Stimulated activated CD8-positive, alpha-beta memory T cell treated with anti-CD3 and anti-CD28 coated beads, Interleukin-15, amount 100 ng/mL, for 4 hours (primary cell): ENCODE measurements around the gene SQSTM1.
"Not testable (repeated sequence)": the region's sequence is repeated elsewhere in the genome, so short reads cannot be mapped to it uniquely, and the experiment has no call there.

Source experiments
- DNase-seq, 2 donors: peaks; one replicate each; pipeline ENCODE4 v3.0.0-alpha.2; 2020; ENCODE audit warnings: low read depth in 2 of 2

The SQSTM1 gene

DNA sequence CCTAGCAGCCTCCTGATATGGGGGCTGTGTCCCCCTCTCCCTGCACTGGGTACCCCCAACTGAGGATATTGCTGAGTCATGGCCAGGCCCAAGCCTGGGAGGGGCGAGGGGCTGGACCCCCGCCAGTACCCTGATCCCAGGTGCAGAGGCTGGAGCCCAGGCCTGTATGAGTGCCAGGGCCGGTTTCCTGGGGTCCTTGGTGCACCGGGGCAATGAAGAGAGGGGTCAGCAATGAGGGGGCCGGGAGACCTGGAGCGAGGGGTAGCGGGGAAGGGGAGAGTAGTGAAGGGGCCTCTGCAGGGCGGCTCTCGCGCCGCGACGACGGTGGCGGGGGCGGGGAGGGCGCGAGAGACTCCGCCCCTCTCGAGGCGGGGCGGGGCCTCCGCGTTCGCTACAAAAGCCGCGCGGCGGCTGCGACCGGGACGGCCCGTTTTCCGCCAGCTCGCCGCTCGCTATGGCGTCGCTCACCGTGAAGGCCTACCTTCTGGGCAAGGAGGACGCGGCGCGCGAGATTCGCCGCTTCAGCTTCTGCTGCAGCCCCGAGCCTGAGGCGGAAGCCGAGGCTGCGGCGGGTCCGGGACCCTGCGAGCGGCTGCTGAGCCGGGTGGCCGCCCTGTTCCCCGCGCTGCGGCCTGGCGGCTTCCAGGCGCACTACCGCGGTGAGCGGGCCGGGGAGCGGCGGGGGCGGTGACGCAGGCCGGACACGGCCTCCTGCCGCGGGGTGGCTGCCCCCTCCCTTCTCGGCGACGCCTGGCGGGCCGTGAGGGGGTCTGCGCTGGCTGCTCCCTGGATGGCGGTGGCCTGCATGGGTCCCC lies at the start of gene SQSTM1:
Gene SQSTM1 (plus strand): TSS at position 423 of the 815 bp plus-strand sequence. CDS start 32 bp downstream, at position 455.
- DNase-seq: peak; percentile 50 to 70

DNA sequence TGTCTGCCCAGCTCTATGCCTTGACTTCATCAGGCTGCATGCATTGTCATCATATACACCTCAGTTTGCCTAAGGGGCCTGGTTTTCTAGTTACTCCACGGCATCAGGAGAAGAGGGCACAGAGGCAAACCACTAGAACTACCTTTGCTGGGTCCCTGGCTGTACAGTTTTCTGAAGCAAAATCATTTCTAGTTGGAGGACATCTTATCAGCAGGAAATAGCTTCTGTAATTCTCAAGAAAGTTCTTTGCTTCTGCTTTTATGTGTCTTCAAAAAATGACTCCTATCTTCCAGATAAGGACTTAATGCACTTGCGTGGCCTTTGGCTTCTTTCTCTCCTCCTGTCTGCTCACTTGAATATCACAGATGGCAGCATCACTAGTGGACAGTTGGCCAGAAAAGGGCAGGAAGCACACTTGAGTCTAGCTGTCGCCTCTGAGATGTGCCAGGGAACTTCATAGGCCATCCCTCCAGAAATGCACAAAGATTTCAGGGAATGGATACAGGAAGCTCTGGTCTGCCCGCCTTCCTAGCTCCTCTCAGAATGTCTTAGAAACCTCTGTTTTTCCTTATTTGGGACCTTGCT lies 49.3 kb upstream of the SQSTM1 start:
- DNase-seq: no peak

DNA sequence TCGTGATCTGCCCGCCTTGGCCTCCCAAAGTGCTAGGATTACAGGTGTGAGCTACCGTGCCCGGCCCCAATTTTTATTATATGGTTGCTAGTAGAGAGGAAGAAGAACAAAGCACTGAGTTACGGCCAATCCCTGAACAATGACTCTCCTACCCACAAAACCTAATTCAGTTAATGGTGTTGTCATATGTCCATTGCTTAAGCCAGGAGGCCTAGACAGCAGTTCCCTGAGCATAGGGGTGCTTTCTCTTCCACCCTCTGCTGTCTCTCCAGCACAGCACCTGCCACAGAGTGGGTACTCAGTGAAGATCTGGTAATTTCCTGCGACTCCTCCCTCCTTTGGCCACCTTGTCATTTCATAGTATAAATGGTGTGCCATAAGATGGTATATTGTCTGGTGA lies 48.4 kb upstream of the SQSTM1 start:
- DNase-seq: no peak

DNA sequence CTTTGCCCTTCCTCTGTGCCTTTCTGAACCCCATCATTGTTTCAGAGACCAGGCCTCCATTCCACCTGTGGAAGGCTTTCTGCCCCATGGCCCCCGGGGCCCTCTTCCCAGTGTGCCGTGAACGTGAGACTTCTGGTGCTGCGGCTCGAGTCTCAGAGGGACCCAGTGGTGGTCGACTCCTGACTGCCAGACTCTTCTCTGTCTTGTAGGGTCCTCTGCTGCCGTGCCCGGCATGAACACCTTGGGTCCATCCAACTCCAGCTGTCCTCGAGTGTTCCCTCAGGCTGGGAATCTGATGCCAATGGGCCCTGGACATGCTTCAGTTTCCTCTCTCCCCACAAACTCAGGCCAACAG lies 47.0 kb upstream of the SQSTM1 start:
- no peak for DNase-seq

- DNase-seq: no peak
Measured at GRCh38 chr5:179774442-179774841, 46.3 kb upstream of the SQSTM1 start.

DNA sequence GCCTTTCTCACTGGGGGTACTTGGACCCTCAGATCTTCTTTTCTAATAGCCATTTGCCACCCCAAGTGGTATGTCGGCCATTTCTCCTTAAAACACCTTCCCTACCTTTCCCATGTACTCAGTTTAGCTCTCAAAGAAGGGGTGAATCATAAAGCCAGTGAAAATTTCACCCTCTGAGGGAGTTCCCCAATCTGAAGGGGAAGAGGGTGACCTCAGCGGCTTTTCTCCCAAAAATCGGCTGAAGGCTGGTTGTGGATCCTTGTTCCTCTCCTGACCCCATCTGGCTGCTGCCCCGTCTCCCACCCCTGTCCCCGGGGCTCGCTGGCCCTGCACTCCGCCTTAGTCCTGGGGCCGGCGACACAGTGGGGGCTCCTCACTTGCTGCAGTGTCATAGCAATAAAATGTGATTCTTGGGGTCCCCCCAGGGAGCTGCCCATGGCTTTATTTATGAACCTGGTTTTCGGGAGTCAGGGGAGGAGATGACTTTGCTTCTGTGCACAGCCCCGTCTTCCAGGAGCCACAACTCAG lies 44.2 kb upstream of the SQSTM1 start:
- DNase-seq: no peak

GRCh38 chr5:179777456-179777855 lies 43.2 kb upstream of the SQSTM1 start:
- no peak for DNase-seq

DNA sequence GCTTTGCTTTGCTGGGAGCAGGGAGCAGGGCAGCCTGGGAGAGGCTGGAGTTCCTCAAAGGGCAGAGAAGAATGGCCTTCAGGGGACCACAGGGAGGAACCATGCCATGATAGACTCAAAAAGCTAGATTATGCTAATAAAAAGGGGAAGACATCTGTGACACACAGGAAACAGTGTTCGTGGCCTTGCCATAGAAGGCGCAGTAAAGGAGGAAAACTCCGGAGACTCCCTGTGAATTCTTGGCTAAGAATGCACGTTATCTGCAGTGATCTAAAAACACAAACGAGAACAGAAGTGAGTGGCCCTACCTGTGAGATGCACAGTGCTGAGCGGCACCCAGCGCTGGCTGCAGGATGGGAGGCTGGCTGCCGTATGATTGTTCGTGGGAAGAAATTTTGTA lies 42.8 kb upstream of the SQSTM1 start:
- DNase-seq: no peak

DNA sequence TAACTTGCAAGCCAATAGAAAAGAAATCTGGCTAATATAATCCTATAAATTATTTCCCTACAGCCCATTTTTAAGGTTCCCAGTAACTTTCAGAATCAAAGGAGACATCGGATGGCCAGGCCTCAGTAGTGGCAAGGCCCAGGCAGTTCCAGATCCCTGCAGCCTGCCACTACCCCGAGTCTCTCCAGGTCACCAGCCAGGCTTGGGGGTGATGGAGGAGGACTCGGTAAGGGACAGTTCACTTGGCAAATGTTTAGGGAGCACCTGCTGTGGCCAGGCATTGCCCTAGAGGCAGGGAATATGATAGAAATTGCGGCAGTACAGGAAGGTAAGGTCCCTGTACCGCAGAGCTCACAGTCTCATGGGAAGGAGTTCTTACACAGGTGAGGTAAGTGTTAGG lies 42.1 kb upstream of the SQSTM1 start:
- no peak for DNase-seq

- no peak for DNase-seq
Measured at GRCh38 chr5:179779826-179780225, 40.9 kb upstream of the SQSTM1 start.

GRCh38 chr5:179780362-179780761 lies 40.3 kb upstream of the SQSTM1 start:
- no peak for DNase-seq

- DNase-seq: no peak
Measured at GRCh38 chr5:179781846-179782245, 38.9 kb upstream of the SQSTM1 start.

DNA sequence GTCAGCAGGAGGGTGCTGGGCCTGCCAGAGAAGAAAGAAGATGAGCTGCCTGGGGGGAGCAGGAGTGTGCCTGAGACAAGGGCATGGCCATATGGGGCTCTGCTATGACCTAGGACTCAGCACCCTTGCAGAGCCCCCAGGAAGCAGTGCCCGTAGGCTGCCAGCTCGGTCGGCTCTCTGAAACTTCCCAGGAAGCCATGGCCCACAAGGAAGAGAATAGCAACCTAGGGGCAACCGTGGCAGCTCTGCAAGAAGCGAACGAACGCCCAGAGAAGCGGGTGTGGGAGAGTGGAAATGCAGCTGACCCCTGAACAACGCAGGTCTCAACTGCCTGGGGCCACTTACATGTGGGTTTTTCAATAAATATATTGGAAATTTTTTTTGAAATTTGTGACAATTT lies 37.6 kb upstream of the SQSTM1 start:
- no peak for DNase-seq

DNA sequence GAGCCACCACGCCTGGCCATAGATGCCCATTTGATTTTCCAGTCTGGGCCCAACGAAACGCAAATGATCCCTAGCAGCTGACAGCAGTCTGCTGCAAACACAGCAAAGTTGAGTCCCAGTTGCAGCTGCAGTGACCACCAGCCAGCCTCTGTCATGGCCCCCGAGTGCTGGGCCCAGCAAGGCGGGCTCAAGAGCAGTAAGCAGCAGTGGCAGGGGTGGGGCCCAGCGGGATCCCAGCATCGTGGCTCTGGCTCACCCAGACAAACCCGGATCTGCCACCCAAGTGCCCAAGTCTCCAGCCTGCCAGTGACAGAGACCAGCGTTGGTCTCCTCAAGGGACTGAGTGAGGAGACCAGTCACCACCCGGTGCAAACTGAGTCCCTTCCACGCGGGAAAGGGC lies 33.8 kb upstream of the SQSTM1 start:
- no peak for DNase-seq

DNA sequence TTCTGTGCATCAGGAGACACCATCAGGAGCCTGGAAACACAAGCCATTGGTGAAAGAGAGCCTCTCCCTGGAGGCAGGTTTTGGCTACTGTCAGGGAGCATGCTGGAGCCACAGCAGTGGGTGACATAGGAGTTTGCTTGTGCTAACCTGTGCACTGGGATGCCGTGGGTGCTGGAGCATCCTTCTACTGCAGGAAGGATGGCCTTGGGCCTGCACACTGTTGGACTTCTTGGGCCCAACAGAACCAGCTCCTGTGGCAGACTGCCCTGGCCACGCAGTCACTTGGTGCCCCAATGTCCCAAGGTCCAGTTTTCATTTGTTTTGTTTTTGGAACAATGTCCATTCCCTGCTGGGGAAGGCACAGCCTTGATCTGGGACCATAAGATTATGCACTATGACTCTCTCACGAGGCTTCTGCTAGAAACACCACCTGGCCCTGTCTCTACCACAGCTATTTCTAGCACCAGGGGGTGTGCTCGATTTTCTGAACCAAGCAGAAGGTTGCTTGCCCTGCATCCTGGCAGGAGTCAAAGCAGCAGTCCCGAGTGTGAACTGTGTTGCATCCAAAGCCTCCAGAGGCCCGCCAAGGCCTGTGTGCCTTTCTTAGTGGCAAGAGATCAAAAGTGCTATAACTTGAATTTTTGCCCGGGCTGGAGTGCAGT lies 32.4 kb upstream of the SQSTM1 start:
- DNase-seq: no peak

GRCh38 chr5:179789278-179789677 lies 31.4 kb upstream of the SQSTM1 start:
- not testable (repeated sequence) for DNase-seq

- no peak for DNase-seq
Measured at GRCh38 chr5:179791881-179792611, 28.7 kb upstream of the SQSTM1 start.

DNA sequence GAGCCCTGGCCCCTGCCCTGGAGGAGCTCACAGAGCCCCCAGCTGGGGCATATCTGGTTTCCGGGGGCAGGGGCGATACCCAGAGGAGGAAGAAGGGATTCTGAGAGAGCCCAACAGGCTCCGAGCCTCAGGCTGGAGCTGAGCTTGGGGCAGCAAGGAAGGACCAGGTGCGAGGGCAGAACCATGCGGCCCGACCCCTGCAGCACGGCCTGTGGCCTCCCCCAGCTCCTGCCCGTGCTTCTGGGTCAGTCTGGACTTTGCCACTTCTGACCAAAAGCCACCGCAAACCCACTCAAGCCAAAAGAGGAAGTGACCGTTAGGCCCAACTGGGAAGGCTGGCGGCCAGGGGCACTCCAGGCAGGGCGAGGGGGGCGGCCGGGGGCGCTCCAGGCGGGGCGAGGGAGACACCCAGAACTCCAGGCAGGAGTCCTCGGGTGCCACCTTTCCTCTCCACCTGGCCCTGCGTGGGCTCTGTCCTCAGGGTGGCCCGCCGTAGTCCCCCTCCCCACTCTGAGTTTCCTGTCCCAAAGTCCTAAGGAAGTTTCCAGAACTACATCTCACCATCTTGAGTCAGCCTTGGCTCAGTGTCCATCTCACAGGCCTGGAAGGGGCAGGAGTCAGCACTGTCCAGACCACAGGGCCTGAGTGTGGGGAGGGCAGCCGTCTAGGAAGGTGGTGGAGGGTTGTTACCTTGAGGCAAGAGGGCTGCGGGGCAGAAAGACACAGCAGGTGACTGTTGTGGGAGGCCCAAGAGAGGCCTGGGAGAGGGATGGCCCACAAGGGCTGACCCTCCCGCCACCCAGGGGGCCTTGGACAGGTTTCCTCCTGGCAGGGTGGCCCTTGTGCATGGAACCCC lies 27.9 kb upstream of the SQSTM1 start:
- DNase-seq: no peak

DNA sequence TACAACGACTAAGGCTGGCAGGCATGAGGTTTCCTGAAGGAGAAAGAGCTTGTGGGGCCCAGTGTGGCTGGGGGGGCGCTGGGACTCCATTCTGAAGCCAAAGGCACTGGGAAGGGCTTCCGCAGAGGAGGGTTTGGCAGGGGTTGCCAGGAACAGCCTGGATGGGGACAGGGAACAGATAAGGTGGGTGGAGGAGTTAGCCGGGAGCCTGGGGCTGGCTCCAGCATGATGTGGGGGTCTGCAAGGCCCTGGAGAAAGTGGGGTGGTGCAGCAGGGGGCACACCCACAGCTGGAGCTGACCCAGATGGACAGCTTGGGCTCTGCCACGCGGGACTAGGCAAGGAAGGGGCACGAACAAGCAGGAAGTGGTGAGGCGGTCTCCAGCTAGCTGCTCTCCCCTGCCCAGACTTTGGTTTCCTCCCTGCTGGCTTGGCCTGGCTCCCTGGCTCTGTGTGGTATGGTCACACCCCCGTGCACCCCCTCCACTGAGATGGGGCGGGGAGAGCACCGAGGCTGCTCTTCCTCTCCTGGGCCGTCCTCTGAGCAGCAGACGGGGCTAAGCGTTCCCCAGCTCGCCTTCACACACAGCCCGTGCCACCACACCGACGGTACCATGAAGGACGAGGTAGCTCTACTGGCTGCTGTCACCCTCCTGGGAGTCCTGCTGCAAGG lies 27.1 kb upstream of the SQSTM1 start, which contains the start of gene LTC4S:
Gene LTC4S (plus strand): TSS at position 519 of the 672 bp plus-strand sequence. CDS start 95 bp downstream, at position 614.
- no peak for DNase-seq

DNA sequence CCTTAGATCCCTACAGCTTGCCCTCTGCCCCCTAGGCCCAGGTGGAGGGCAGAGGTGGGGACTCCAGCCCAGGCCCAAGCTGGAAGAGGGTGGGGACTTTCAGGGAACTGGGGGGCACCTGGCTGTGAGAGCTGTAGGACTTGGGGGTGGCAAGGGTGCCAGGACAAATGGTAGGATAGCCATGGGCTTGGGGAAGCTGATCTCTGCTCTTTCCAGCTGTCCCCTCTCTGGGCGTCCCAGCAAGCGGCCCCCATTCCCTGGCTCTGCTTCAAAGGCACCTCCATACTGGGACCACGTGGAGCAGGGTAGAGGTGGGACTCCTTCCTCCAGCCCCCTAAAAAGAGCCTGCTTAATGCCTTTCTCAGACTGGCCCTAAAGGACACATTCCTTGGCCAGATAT lies 26.5 kb upstream of the SQSTM1 start:
- DNase-seq: no peak
